Trophoblast cell (in vitro differentiated cells and primary cell): ENCODE measurements around the gene MACROD2.

Experiments used
- DNase-seq, 2 donors: peaks; one replicate each; pipeline ENCODE4 v3.0.0-alpha.2; 2016
- H2AFZ ChIP-seq: 2 replicates; pipeline ENCODE4 v1.6.1; 2013; ENCODE audit warnings: low read length, moderate library complexity, mild to moderate bottlenecking; ENCODE audit not compliant: insufficient read depth, poor library complexity
- H2AK5ac ChIP-seq: 2 replicates; pipeline ENCODE4 v1.6.1; 2013; ENCODE audit warnings: mild to moderate bottlenecking, low read length
- H2BK120ac ChIP-seq: 2 replicates; pipeline ENCODE4 v1.6.1; 2013; ENCODE audit warnings: low read length, mild to moderate bottlenecking, moderate library complexity; ENCODE audit not compliant: insufficient read depth, poor library complexity
- H2BK12ac ChIP-seq: 2 replicates; pipeline ENCODE4 v1.6.1; 2013; ENCODE audit warnings: mild to moderate bottlenecking, low read length, moderate library complexity
- H2BK5ac ChIP-seq: 2 replicates; pipeline ENCODE4 v1.6.1; 2013; ENCODE audit warnings: low read length, low read depth, moderate library complexity, mild to moderate bottlenecking; ENCODE audit not compliant: poor library complexity
- H3K14ac ChIP-seq: 2 replicates; pipeline ENCODE4 v1.6.1; 2013; ENCODE audit warnings: mild to moderate bottlenecking, low read length
- H3K18ac ChIP-seq: 2 replicates; pipeline ENCODE4 v1.6.1; 2013; ENCODE audit warnings: mild to moderate bottlenecking, low read length
- H3K23ac ChIP-seq: 2 replicates; pipeline ENCODE4 v1.6.1; 2013; ENCODE audit warnings: low read length
- H3K27ac ChIP-seq: 2 replicates; pipeline ENCODE4 v1.5.1; 2013; ENCODE audit warnings: low read depth, mild to moderate bottlenecking, inconsistent platforms, low read length, moderate library complexity
- H3K27me3 ChIP-seq: 2 replicates; pipeline ENCODE4 v1.6.1; 2013; ENCODE audit warnings: inconsistent platforms, mild to moderate bottlenecking, low read length, moderate library complexity; ENCODE audit not compliant: insufficient read depth
- H3K36me3 ChIP-seq, 2 experiments: 1 replicate in 1 of 2; 2 replicates in 1 of 2; pipeline ENCODE4 v1.6.1; 2013; ENCODE audit warnings: low read length in 2 of 2, mild to moderate bottlenecking in 2 of 2, moderate library complexity in 1 of 2; ENCODE audit not compliant: insufficient read depth in 2 of 2, control insufficient read depth in 1 of 2
- H3K4ac ChIP-seq: 2 replicates; pipeline ENCODE4 v1.6.1; 2013; ENCODE audit warnings: low read depth, mild to moderate bottlenecking, low read length, moderate library complexity
- H3K4me1 ChIP-seq, 2 experiments: 1 replicate in 1 of 2; 2 replicates in 1 of 2; pipeline ENCODE4 v1.6.1; 2013; ENCODE audit warnings: low read length in 2 of 2, mild to moderate bottlenecking in 2 of 2, moderate library complexity in 1 of 2; ENCODE audit not compliant: insufficient read depth in 2 of 2, control insufficient read depth in 1 of 2
- H3K4me2 ChIP-seq: 2 replicates; pipeline ENCODE4 v1.6.1; 2013; ENCODE audit warnings: inconsistent platforms, mild to moderate bottlenecking, low read length, moderate library complexity
- H3K4me3 ChIP-seq: 2 replicates; pipeline ENCODE4 v1.5.1; 2013; ENCODE audit warnings: mild to moderate bottlenecking, low read depth, low read length, inconsistent platforms
- H3K79me1 ChIP-seq: one replicate; pipeline ENCODE4 v1.6.1; 2013; ENCODE audit warnings: low read length
- H3K79me2 ChIP-seq: 2 replicates; pipeline ENCODE4 v1.6.1; 2013; ENCODE audit warnings: low read length, mild to moderate bottlenecking; ENCODE audit not compliant: control insufficient read depth, insufficient read depth, poor library complexity
- H3K9ac ChIP-seq: 2 replicates; pipeline ENCODE4 v1.6.1; 2013; ENCODE audit warnings: mild to moderate bottlenecking, low read length
- H3K9me3 ChIP-seq: 2 replicates; pipeline ENCODE4 v1.6.1; 2013; ENCODE audit warnings: low read depth, mild to moderate bottlenecking, control low read depth, inconsistent platforms, low read length; ENCODE audit not compliant: insufficient read depth
- H4K12ac ChIP-seq: 2 replicates; pipeline ENCODE4 v1.6.1; 2013; ENCODE audit warnings: low read depth, mild to moderate bottlenecking, low read length, moderate library complexity
- H4K8ac ChIP-seq: 2 replicates; pipeline ENCODE4 v1.6.1; 2013; ENCODE audit warnings: low read depth, mild to moderate bottlenecking, low read length, moderate library complexity
- H4K91ac ChIP-seq: one replicate; pipeline ENCODE4 v1.6.1; 2013; ENCODE audit warnings: low read depth, mild to moderate bottlenecking, low read length, moderate library complexity
- WGBS: extraction: QIAGEN DNeasy Blood & Tissue Kit; methylation state at CpG from one replicate; pipeline ENCODE4 v1.1.7; 2013; ENCODE audit warnings: missing lambda C conversion rate; ENCODE audit not compliant: insufficient read length, insufficient coverage; ENCODE audit errors: extremely low coverage; 5-methylcytosine and 5-hydroxymethylcytosine counted together

The MACROD2 gene

DNA sequence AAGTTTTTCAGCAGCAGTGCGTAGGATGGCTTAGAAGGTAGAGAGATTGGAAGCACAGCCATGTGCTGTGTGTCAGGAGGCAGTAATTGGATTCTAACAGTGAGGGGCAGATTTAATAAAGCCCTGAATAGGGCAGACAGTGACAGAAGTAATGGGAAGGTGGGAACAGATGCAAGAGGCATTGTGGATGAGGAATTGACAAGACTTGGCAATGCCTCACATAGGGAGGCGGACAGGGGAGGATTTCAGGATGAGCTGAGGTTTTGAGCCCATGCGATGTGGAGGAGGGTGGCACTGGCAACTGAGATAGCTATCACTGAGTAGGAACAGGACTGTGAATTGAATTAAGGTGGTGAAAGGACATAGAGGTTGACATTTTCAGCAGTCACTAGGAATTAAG lies 604.3 kb downstream of the MACROD2 start:
- Histone ChIP-seq H3K4ac (no peak overlapping the region), H3K18ac (no peak overlapping the region), H2BK5ac (no peak overlapping the region), H2AK5ac (no peak overlapping the region), H3K14ac (no peak overlapping the region), H3K4me2 (no peak overlapping the region), H3K4me1 (no peaks in the 10 kb centered on the region), H4K12ac (no peak overlapping the region), H3K79me1 (no peaks in the 10 kb centered on the region), H2BK120ac (no peak overlapping the region), H3K9me3 (no peaks in the 10 kb centered on the region), H3K27me3 (no peaks in the 10 kb centered on the region), H4K91ac (no peak overlapping the region), H3K36me3 (no peaks in the 10 kb centered on the region), H2AFZ (no peak overlapping the region), H3K27ac (no peak overlapping the region), H3K9ac (no peak overlapping the region), H3K4me3 (no peak overlapping the region), H3K23ac (no peak overlapping the region), H4K8ac (no peak overlapping the region), H3K79me2 (no peaks in the 10 kb centered on the region), H2BK12ac (no peak overlapping the region)
- WGBS = no CpG with 5 or more reads among the region's 3 CpGs
- no peak for DNase-seq

DNA sequence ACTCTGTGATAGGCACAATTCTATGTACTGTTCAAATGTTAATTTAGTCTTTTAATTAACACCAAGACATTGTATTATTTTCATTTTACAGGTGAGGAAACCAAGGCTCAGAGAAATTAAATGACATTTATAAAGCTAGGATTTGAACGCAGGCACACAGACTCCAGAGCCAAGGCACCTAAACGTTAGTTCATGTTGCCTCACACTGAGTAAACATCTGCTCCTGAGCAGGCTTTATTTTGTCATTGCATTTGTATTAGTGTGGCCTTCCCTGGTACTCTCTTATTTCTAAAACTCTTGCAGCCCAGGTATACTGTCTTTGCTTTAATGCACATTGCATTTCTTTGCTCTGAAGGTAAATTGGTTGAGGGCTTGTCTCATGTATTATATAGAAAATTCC lies 605.2 kb downstream of the MACROD2 start:
- Histone ChIP-seq H3K79me1 (no peaks in the 10 kb centered on the region), H3K4me3 (no peak overlapping the region), H2BK12ac (no peak overlapping the region), H2AFZ (no peak overlapping the region), H2BK120ac (no peak overlapping the region), H3K79me2 (no peaks in the 10 kb centered on the region), H3K27me3 (no peaks in the 10 kb centered on the region), H3K9me3 (no peaks in the 10 kb centered on the region), H3K27ac (no peak overlapping the region), H3K4me1 (no peaks in the 10 kb centered on the region), H3K9ac (no peak overlapping the region), H3K36me3 (no peaks in the 10 kb centered on the region), H3K23ac (no peak overlapping the region), H4K8ac (no peak overlapping the region), H4K91ac (no peak overlapping the region), H3K4ac (no peak overlapping the region), H3K18ac (no peak overlapping the region), H2AK5ac (no peak overlapping the region), H3K4me2 (no peak overlapping the region), H3K14ac (no peak overlapping the region), H4K12ac (no peak overlapping the region), H2BK5ac (no peak overlapping the region)
- DNase-seq = no peak
- no CpG with 5 or more reads among the region's 2 CpGs for WGBS

DNA sequence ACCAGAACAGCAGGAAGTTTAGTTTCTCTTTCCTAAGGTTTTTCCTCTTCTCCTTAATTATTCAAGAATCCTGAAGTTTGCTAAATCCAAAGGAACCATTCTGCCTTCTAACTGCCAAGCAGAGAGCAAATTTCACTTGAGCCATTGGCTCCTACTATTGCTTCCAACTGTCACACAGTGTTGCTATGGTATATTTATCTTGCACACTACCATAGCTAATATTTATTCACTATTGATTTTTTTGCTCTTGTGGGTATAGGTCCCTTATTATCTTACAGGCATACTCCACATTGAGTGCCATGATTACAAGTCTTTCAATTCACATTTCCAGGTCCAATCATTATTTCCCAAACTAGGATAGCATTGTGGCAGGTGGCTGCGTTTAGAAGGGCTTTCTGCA lies 608.8 kb downstream of the MACROD2 start:
- no peak overlapping the region for H2AFZ ChIP-seq
- no peaks in the 10 kb centered on the region for H3K79me2 ChIP-seq
- H3K9ac ChIP-seq = no peak overlapping the region
- H3K27me3 ChIP-seq = no peaks in the 10 kb centered on the region
- no peak overlapping the region for H2AK5ac ChIP-seq
- no peaks in the 10 kb centered on the region for H3K9me3 ChIP-seq
- no CpG with 5 or more reads among the region's 1 CpG for WGBS
- H2BK12ac ChIP-seq = no peak overlapping the region
- no peak overlapping the region for H2BK120ac ChIP-seq
- H3K4ac ChIP-seq = no peak overlapping the region
- no peaks in the 10 kb centered on the region for H3K79me1 ChIP-seq
- no peak overlapping the region for H3K14ac ChIP-seq
- H3K4me2 ChIP-seq = no peak overlapping the region
- no peak overlapping the region for H2BK5ac ChIP-seq
- H4K91ac ChIP-seq = no peak overlapping the region
- H3K27ac ChIP-seq = no peak overlapping the region
- no peak overlapping the region for H4K12ac ChIP-seq
- no peaks in the 10 kb centered on the region for H3K4me1 ChIP-seq
- no peak overlapping the region for H4K8ac ChIP-seq
- H3K18ac ChIP-seq = no peak overlapping the region
- no peak for DNase-seq
- H3K4me3 ChIP-seq = no peak overlapping the region
- H3K23ac ChIP-seq = no peak overlapping the region
- no peaks in the 10 kb centered on the region for H3K36me3 ChIP-seq

GRCh38 chr20:14609328-14610221 lies 614.3 kb downstream of the MACROD2 start:
- no peak overlapping the region for H3K4ac ChIP-seq
- H2BK12ac ChIP-seq = no peak overlapping the region
- H3K4me2 ChIP-seq = no peak overlapping the region
- no CpG with 5 or more reads among the region's 4 CpGs for WGBS
- H3K4me3 ChIP-seq = no peak overlapping the region
- H2BK5ac ChIP-seq = no peak overlapping the region
- H3K79me2 ChIP-seq = no peaks in the 10 kb centered on the region
- no peak overlapping the region for H4K91ac ChIP-seq
- H3K9ac ChIP-seq = no peak overlapping the region
- H3K79me1 ChIP-seq = no peaks in the 10 kb centered on the region
- H4K12ac ChIP-seq = no peak overlapping the region
- H3K14ac ChIP-seq = no peak overlapping the region
- no peaks in the 10 kb centered on the region for H3K4me1 ChIP-seq
- H3K9me3 ChIP-seq = no peaks in the 10 kb centered on the region
- H2AFZ ChIP-seq = no peak overlapping the region
- no peak overlapping the region for H4K8ac ChIP-seq
- H3K36me3 ChIP-seq = no peaks in the 10 kb centered on the region
- H3K18ac ChIP-seq = no peak overlapping the region
- H3K27me3 ChIP-seq = no peaks in the 10 kb centered on the region
- no peak overlapping the region for H2BK120ac ChIP-seq
- no peak overlapping the region for H2AK5ac ChIP-seq
- DNase-seq = no peak
- H3K27ac ChIP-seq = no peak overlapping the region
- H3K23ac ChIP-seq = no peak overlapping the region
